Measurements from ENCODE around the gene ATP4B. TPM values are rescaled to one million over a fixed set of nuclear protein-coding genes. Genes with fewer than 3 reads are reported as not detected.

The ATP4B gene
- total RNA-seq, 1 donor from 2014 or later, result not detected

- no peak for TF ChIP-seq CTCF (IDR thresholded peaks at IDR 0.05)
- no peaks in the 10 kb centered on the region for H3K4me1 Mint-ChIP-seq (ENCODE audit: unreplicated experiment)
- H3K27me3 Mint-ChIP-seq (ENCODE audit: unreplicated experiment), result peaks cover 26% of the 10 kb centered on the region
- peaks cover 2% of the 10 kb centered on the region for H3K36me3 Mint-ChIP-seq (ENCODE audit: unreplicated experiment)
- DNase-seq (ENCODE audit: extremely low spot score, unreplicated experiment), result no peak
- H3K4me3 Mint-ChIP-seq (ENCODE audit: unreplicated experiment), result no peak overlapping the region
- no peak overlapping the region for H3K27ac Mint-ChIP-seq (ENCODE audit: unreplicated experiment)
- peaks cover 20% of the 10 kb centered on the region for H3K9me3 Mint-ChIP-seq (ENCODE audit: unreplicated experiment)
Observed at GRCh38 chr13:113663934-113664333, 5.9 kb upstream of the ATP4B start.

- H3K9me3 Mint-ChIP-seq (ENCODE audit: unreplicated experiment), result peaks cover 20% of the 10 kb centered on the region
- no peak for TF ChIP-seq CTCF (IDR thresholded peaks at IDR 0.05)
- H3K4me1 Mint-ChIP-seq (ENCODE audit: unreplicated experiment), result no peaks in the 10 kb centered on the region
- H3K4me3 Mint-ChIP-seq (ENCODE audit: unreplicated experiment), result no peak overlapping the region
- H3K27ac Mint-ChIP-seq (ENCODE audit: unreplicated experiment), result no peak overlapping the region
- H3K27me3 Mint-ChIP-seq (ENCODE audit: unreplicated experiment), result peaks cover 26% of the 10 kb centered on the region
- H3K36me3 Mint-ChIP-seq (ENCODE audit: unreplicated experiment), result peaks cover 2% of the 10 kb centered on the region
- DNase-seq (ENCODE audit: extremely low spot score, unreplicated experiment), result no peak
Observed at GRCh38 chr13:113661509-113661908, 3.5 kb upstream of the ATP4B start.

- no peaks in the 10 kb centered on the region for H3K4me1 Mint-ChIP-seq (ENCODE audit: unreplicated experiment)
- H3K27me3 Mint-ChIP-seq (ENCODE audit: unreplicated experiment), result peaks cover 26% of the 10 kb centered on the region
- peaks cover 20% of the 10 kb centered on the region for H3K9me3 Mint-ChIP-seq (ENCODE audit: unreplicated experiment)
- no peak for DNase-seq (ENCODE audit: extremely low spot score, unreplicated experiment)
- no peak for TF ChIP-seq CTCF (IDR thresholded peaks at IDR 0.05)
- no peak overlapping the region for H3K4me3 Mint-ChIP-seq (ENCODE audit: unreplicated experiment)
- H3K36me3 Mint-ChIP-seq (ENCODE audit: unreplicated experiment), result peaks cover 2% of the 10 kb centered on the region
- H3K27ac Mint-ChIP-seq (ENCODE audit: unreplicated experiment), result no peak overlapping the region
Observed at GRCh38 chr13:113660066-113660465, 2.1 kb upstream of the ATP4B start.

- no peaks in the 10 kb centered on the region for H3K4me1 Mint-ChIP-seq (ENCODE audit: unreplicated experiment)
- peaks cover 20% of the 10 kb centered on the region for H3K9me3 Mint-ChIP-seq (ENCODE audit: unreplicated experiment)
- TF ChIP-seq CTCF (IDR thresholded peaks at IDR 0.05), result no peak
- no peak overlapping the region for H3K4me3 Mint-ChIP-seq (ENCODE audit: unreplicated experiment)
- no peak overlapping the region for H3K27ac Mint-ChIP-seq (ENCODE audit: unreplicated experiment)
- DNase-seq (ENCODE audit: extremely low spot score, unreplicated experiment), result no peak
- H3K27me3 Mint-ChIP-seq (ENCODE audit: unreplicated experiment), result peaks cover 23% of the 10 kb centered on the region
- peaks cover 2% of the 10 kb centered on the region for H3K36me3 Mint-ChIP-seq (ENCODE audit: unreplicated experiment)
Observed at GRCh38 chr13:113659337-113659736, 1.3 kb upstream of the ATP4B start.

GRCh38 chr13:113658836-113659235 is 838 bp upstream of the ATP4B start:
- no peak for DNase-seq (ENCODE audit: extremely low spot score, unreplicated experiment)

More at GRCh38 chr13:113658836-113659235, 838 bp upstream of the ATP4B start:
- Mint-ChIP-seq H3K4me1 (ENCODE audit: unreplicated experiment) (peaks cover 5% of the 10 kb centered on the region), H3K27me3 (ENCODE audit: unreplicated experiment) (peaks cover 23% of the 10 kb centered on the region), H3K9me3 (ENCODE audit: unreplicated experiment) (peaks cover 20% of the 10 kb centered on the region), H3K36me3 (ENCODE audit: unreplicated experiment) (peaks cover 2% of the 10 kb centered on the region), H3K4me3 (ENCODE audit: unreplicated experiment) (no peak overlapping the region), H3K27ac (ENCODE audit: unreplicated experiment) (no peak overlapping the region)
- TF ChIP-seq CTCF (IDR thresholded peaks at IDR 0.05), result no peak

Data from osteocyte (in vitro differentiated cells).